OCI-LY7 (cell line): ENCODE results near the gene FEM1A. TPM values are rescaled to one million over a fixed set of nuclear protein-coding genes. Genes with fewer than 3 reads are reported as not detected.
A peak's percentile ranks its signal among the peaks of the same experiment; 100 is the strongest.

Experiments used
- BruUV-seq: library from RNA; stranded (reverse); fragments of 400-500 nt; replicated peaks from 2 replicates; lab custom pipeline; 2021; lab: Mats Ljungman, UMichigan
- CTCF ChIA-PET: fragments of 300-600 bp; sonication (Branson Sonifier 250); formaldehyde crosslinking; loops from one replicate; lab custom pipeline; 2022; ENCODE audit warnings: antibody characterized with exemption; ENCODE audit not compliant: unreplicated experiment; lab: Charles Lee
- POLR2A ChIA-PET: fragments of 300-600 bp; sonication (Branson Sonifier 250); formaldehyde crosslinking; loops from one replicate; lab custom pipeline; 2022; ENCODE audit warnings: antibody characterized with exemption; lab: Charles Lee
- DNase-seq: peaks from one replicate; pipeline ENCODE4 v3.0.0-alpha.2; 2015; ENCODE audit warnings: low spot score
- H2AFZ ChIP-seq: fragments of 200-600 bp; sonication (generic), shearing (Covaris generic); 2 replicates; pipeline ENCODE4 v1.6.1; 2014; ENCODE audit warnings: mild to moderate bottlenecking, antibody characterized with exemption, low read length, moderate library complexity
- H3K27ac ChIP-seq: fragments of 200-600 bp; sonication (generic); 2 replicates; pipeline ENCODE4 v1.5.1; 2014; ENCODE audit warnings: mixed run types, low read depth, mild to moderate bottlenecking, moderate library complexity, low read length, inconsistent platforms; ENCODE audit not compliant: poor library complexity, severe bottlenecking
- H3K36me3 ChIP-seq: fragments of 200-600 bp; sonication (generic); 2 replicates; pipeline ENCODE4 v1.6.1; 2014; ENCODE audit warnings: mild to moderate bottlenecking, antibody characterized with exemption, low read length, moderate library complexity, mixed read lengths; ENCODE audit not compliant: insufficient read depth
- H3K4me1 ChIP-seq: fragments of 200-600 bp; sonication (generic); 2 replicates; pipeline ENCODE4 v1.5.1; 2014; ENCODE audit warnings: mild to moderate bottlenecking, low read length; ENCODE audit not compliant: insufficient read depth, poor library complexity, severe bottlenecking
- H3K4me2 ChIP-seq: fragments of 200-600 bp; sonication (generic); 2 replicates; pipeline ENCODE4 v1.6.1; 2014; ENCODE audit warnings: mild to moderate bottlenecking, low read length
- H3K4me3 ChIP-seq: fragments of 200-600 bp; sonication (generic); 2 replicates; pipeline ENCODE4 v1.5.1; 2014; ENCODE audit warnings: mild to moderate bottlenecking, low read depth, low read length; ENCODE audit not compliant: poor library complexity, severe bottlenecking
- H3K79me2 ChIP-seq: fragments of 200-600 bp; sonication (generic); 2 replicates; pipeline ENCODE4 v1.6.1; 2016; ENCODE audit warnings: low read depth, mild to moderate bottlenecking, low read length, moderate library complexity, mixed read lengths; ENCODE audit not compliant: insufficient read depth
- H3K9me2 ChIP-seq: fragments of 200-600 bp; sonication (generic); 2 replicates; pipeline ENCODE4 v1.6.1; 2016; ENCODE audit warnings: mild to moderate bottlenecking, low read length, mixed read lengths; ENCODE audit not compliant: insufficient read depth
- H3K9me3 ChIP-seq: fragments of 200-600 bp; sonication (generic); 2 replicates; pipeline ENCODE4 v1.6.1; 2014; ENCODE audit warnings: mild to moderate bottlenecking, mixed run types, low read length, mixed read lengths
- H4K20me1 ChIP-seq: fragments of 200-600 bp; sonication (generic); 2 replicates; pipeline ENCODE4 v1.6.1; 2014; ENCODE audit warnings: mild to moderate bottlenecking, antibody characterized with exemption, low read length, moderate library complexity, mixed read lengths; ENCODE audit not compliant: insufficient read depth
- CTCF ChIP-seq: fragments of 200-600 bp; sonication (generic); conservative IDR thresholded peaks from 2 replicates; pipeline ENCODE4 v1.5.1; 2014; ENCODE audit warnings: mild to moderate bottlenecking, antibody characterized with exemption, low read length, moderate library complexity, mixed read lengths
- EZH2phosphoT487 ChIP-seq: fragments of 200-600 bp; sonication (generic); IDR thresholded peaks from 2 replicates; pipeline ENCODE4 v1.6.1; 2018; ENCODE audit warnings: low read depth, borderline replicate concordance, mild to moderate bottlenecking, mixed run types, antibody characterized with exemption, low read length, moderate library complexity, mixed read lengths
- intact Hi-C: fragments of 100-400 bp; cut with micrococcal nuclease; formaldehyde crosslinking; loops from one replicate; pipeline ENCODE4 v1.10.0; 2022; ENCODE audit not compliant: unreplicated experiment
- total RNA-seq, 2 experiments: library from RNA; depleted of rRNA in 1 of 2; stranded (reverse); fragments of >200 nt in 1 of 2; shearing (Covaris generic) in 1 of 2; gene quantifications; 2 replicates each; pipeline ENCODE4 v1.2.3, GENCODE V29; 2014 to 2022

FEM1A gene
- total RNA-seq, 2 experiments from 2014 or later = 15.8 to 17.5 TPM

- Histone ChIP-seq H3K4me1 (peaks cover 31% of the 10 kb centered on the region), H3K4me3 (no peak overlapping the region), H3K4me2 (no peak overlapping the region), H3K27ac (no peak overlapping the region), H4K20me1 (no peaks in the 10 kb centered on the region), H3K9me2 (no peaks in the 10 kb centered on the region), H3K9me3 (no peaks in the 10 kb centered on the region), H3K36me3 (no peaks in the 10 kb centered on the region), H3K79me2 (no peaks in the 10 kb centered on the region), H2AFZ (no peak overlapping the region)
- no peak for TF ChIP-seq CTCF
- no peak for TF ChIP-seq EZH2phosphoT487
- BruUV-seq = no TSS peak
- DNase-seq = no peak
- intact Hi-C loops = no loop called here
- POLR2A ChIA-PET = no interaction called here
- CTCF ChIA-PET = no interaction called here
Measured at GRCh38 chr19:4806384-4806783, 14.8 kb downstream of the FEM1A start.

- H2AFZ ChIP-seq = peak overlapping the region; percentile 15; the same call in 1 of the 2 replicates
- ChIA-PET POLR2A (no interaction called here), CTCF (no interaction called here)
- H3K9me3 ChIP-seq = no peaks in the 10 kb centered on the region
- H3K4me3 ChIP-seq = no peak overlapping the region
- no peaks in the 10 kb centered on the region for H4K20me1 ChIP-seq
- BruUV-seq = no TSS peak
- H3K9me2 ChIP-seq = no peaks in the 10 kb centered on the region
- intact Hi-C loops = no loop called here
- peak overlapping the region; percentile 42 for H3K27ac ChIP-seq
- H3K4me2 ChIP-seq = peak overlapping the region; percentile 46
- no peaks in the 10 kb centered on the region for H3K79me2 ChIP-seq
- TF ChIP-seq EZH2phosphoT487 (no peak), CTCF (no peak)
- H3K36me3 ChIP-seq = no peaks in the 10 kb centered on the region
- peak; percentile 69 for DNase-seq
- peaks cover 33% of the 10 kb centered on the region for H3K4me1 ChIP-seq
Measured at GRCh38 chr19:4807188-4807587, 15.7 kb downstream of the FEM1A start.

- Histone ChIP-seq H3K4me2 (peak overlapping the region; percentile 3; the same call in 1 of the 2 replicates), H3K9me2 (no peaks in the 10 kb centered on the region), H3K4me3 (no peak overlapping the region), H3K9me3 (no peaks in the 10 kb centered on the region), H4K20me1 (no peaks in the 10 kb centered on the region), H3K36me3 (peaks cover 21% of the 10 kb centered on the region), H2AFZ (no peak overlapping the region), H3K27ac (peak overlapping the region; percentile 8), H3K79me2 (no peaks in the 10 kb centered on the region), H3K4me1 (peaks cover 48% of the 10 kb centered on the region)
- CTCF ChIA-PET = interaction anchor here (2.4 kb wide), 1 partner anchor 39 kb away, joined by 28 read pairs; no protein-coding TSS in a partner anchor
- intact Hi-C loops = loop anchor here (1.0 kb wide), 2 partner anchors 18 to 220 kb away; no protein-coding TSS in a partner anchor
- TF ChIP-seq EZH2phosphoT487 (no peak), CTCF (peak; percentile 90)
- POLR2A ChIA-PET = interaction anchor here (0.7 to 3.1 kb wide), 2 partner anchors 39 to 218 kb away, joined by 3 to 15 read pairs; no protein-coding TSS in a partner anchor
- peak; percentile 83 for DNase-seq
- BruUV-seq = no TSS peak
Measured at GRCh38 chr19:4811328-4812131, 20.0 kb downstream of the FEM1A start.
